Measurements from ENCODE around the gene LRCH4. TPM values are rescaled to one million over a fixed set of nuclear protein-coding genes. Genes with fewer than 3 reads are reported as not detected.

Gene LRCH4
- total and polyA plus RNA-seq, 2 of the 8 experiments (the other 6 are each of a cell fraction or from before 2014, with no cell fraction given) = 15.5 to 36.6 TPM

DNA sequence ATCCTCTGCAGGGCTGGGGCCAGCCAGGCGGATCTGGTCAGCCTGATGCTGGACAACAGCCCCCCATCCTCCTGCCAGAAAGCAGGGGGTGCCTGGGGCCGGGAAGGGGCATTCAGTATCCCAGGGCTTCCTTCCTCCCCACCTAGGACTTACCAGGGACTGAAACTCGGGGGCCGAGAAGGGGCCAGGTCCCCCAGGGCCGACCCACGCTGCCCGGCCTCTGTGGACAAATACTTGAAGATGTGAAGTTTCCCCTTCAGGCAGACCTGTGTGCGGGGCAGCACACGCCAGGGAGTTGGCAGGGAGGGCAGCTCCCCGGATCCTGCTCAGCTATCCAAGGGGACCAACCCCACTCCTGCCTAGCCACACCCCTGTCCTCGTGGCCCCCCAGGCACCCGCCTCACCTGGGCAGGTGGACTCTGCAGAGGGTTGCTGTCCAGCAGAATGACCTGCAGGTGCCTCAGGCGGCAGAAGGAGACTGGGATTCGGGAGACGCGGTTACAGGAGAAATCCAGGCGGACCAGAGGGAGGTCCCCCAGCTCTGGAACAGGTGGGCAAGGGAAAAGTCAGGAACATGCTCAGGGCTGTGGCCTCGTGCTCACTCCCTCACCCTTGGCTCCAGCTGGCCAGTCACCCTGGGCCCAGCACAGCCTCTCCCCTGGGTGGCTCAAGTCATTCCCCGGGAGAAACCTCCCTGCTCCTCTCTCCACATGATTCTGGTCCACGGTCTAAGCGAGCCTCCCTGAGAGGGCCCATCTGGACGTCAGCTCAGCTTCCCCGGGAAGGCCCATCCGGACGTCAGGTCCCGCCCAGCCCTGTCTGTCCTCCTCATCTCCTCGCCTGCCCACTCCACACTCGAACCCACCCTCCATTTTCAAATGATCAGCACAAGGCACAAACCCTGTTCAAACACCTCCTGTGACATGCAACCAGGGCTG is 7.4 kb downstream of the LRCH4 start:
- H3K79me1 ChIP-seq (ENCODE audit: low read depth, low read length) = peaks cover 7% of the 10 kb centered on the region
- peaks cover 7% of the 10 kb centered on the region for H3K23me2 ChIP-seq (ENCODE audit: low read depth, low read length)
- H3K27me3 ChIP-seq (replicated peaks in 1 of 4; ENCODE audit: control insufficient read depth in 3 of 4, extremely low read depth in 1 of 4, insufficient read depth in 3 of 4, low read length in 3 of 4) = peaks cover 0 to 2% (median 0%) of the 10 kb centered on the region in 4 experiments; a peak in 1 of 7 replicates
- H3K4me2 ChIP-seq (ENCODE audit: insufficient read depth in 1 of 2, low read depth in 2 of 2, low read length in 2 of 2) = no peak overlapping the region
- H2AK5ac ChIP-seq (ENCODE audit: low read depth, low read length) = no peak overlapping the region
- H3K36me3 ChIP-seq (ENCODE audit: control insufficient read depth in 2 of 4, insufficient read depth in 4 of 4, low read length in 3 of 4) = peaks cover 15 to 41% (median 37%) of the 10 kb centered on the region in 4 experiments
- no peak overlapping the region for H3K14ac ChIP-seq (ENCODE audit: insufficient read length)
- peaks cover 0 to 4% of the 10 kb centered on the region in 2 experiments; a peak in 1 of 4 replicates for H3K79me2 ChIP-seq (ENCODE audit: control insufficient read depth in 1 of 2, insufficient read depth in 2 of 2, low read length in 2 of 2)
- H3K27ac ChIP-seq (ENCODE audit: low read depth, low read length) = no peak overlapping the region
- no peak overlapping the region for H3K9ac ChIP-seq (replicated peaks in 1 of 4; ENCODE audit: extremely low read depth in 1 of 4, low read depth in 3 of 4, low read length in 3 of 4)
- H3K18ac ChIP-seq (ENCODE audit: extremely low read depth, low read length) = no peak overlapping the region
- TF ChIP-seq TEAD4 (IDR thresholded peaks at IDR 0.05; ENCODE audit: low read depth, low read length) (no peak), EGR1 (IDR thresholded peaks at IDR 0.05; ENCODE audit: borderline replicate concordance, low read depth, low read length) (no peak), TAF1 (IDR thresholded peaks at IDR 0.05; ENCODE audit: low read depth, low read length) (no peak), CTBP2 (IDR thresholded peaks at IDR 0.05; ENCODE audit: borderline replicate concordance, insufficient read depth, insufficient read length, low read length) (no peak), SRF (IDR thresholded peaks at IDR 0.05; ENCODE audit: low read depth, low read length) (no peak), BRCA1 (IDR thresholded peaks at IDR 0.05; ENCODE audit: low read depth, low read length) (no peak)
- FAIRE-seq (no peak), DNase-seq (ENCODE audit: low read depth in 1 of 2, low spot score in 2 of 2) (no peak)
- H3K23ac ChIP-seq (ENCODE audit: insufficient read length) = no peak overlapping the region
- no peak overlapping the region for H3K4ac ChIP-seq (replicated peaks; ENCODE audit: insufficient read length, low read depth, low read length)
- no peak overlapping the region for H3K56ac ChIP-seq (replicated peaks; ENCODE audit: insufficient read length, low read depth, low read length)
- H4K20me1 ChIP-seq (replicated peaks in 1 of 2; ENCODE audit: control insufficient read depth in 1 of 2, insufficient read depth in 2 of 2, low read length in 2 of 2) = peaks cover 2 to 19% of the 10 kb centered on the region in 2 experiments
- no peak overlapping the region for H4K91ac ChIP-seq (replicated peaks; ENCODE audit: insufficient read length, low read length)
- ChIA-PET POLR2A (ENCODE audit: partially characterized antibody) (interaction anchor here (0.6 to 1.2 kb wide), 4 partner anchors 11 to 581 kb away, joined by 3 read pairs; no protein-coding TSS in a partner anchor), CTCF (ENCODE audit: partially characterized antibody) (interaction anchor here (0.6 to 3.8 kb wide), 9 partner anchors 8 to 146 kb away, joined by 3 to 16 read pairs (median 5); partner anchors contain the start of genes FBXO24, LRCH4 and MOSPD3)
- no peak overlapping the region for H2BK120ac ChIP-seq (replicated peaks; ENCODE audit: low read depth, low read length)
- no peak overlapping the region for H4K5ac ChIP-seq (ENCODE audit: insufficient read length, low read depth, low read length)
- no peak overlapping the region for H2AFZ ChIP-seq (ENCODE audit: low read length)
- peaks cover 0 to 9% (median 3%) of the 10 kb centered on the region in 4 experiments; a peak in 6 of 7 replicates for H3K4me1 ChIP-seq (replicated peaks in 1 of 4; ENCODE audit: control insufficient read depth in 3 of 4, insufficient read depth in 4 of 4, low read length in 3 of 4)
- H4K8ac ChIP-seq (ENCODE audit: extremely low read depth, insufficient read depth, low read length) = no peak overlapping the region
- 92% methylated on average over 27 of the region's 28 CpGs; no CpG with 5 or more reads in 1 of the 2 experiments for WGBS, 2 experiments (ENCODE audit: extremely low coverage in 1 of 2, insufficient coverage in 1 of 2, insufficient read length in 1 of 2, insufficient replicate concordance in 2 of 2, low coverage in 1 of 2, low lambda C conversion rate in 2 of 2, missing lambda C conversion rate in 1 of 2)
- no peak overlapping the region for H2BK5ac ChIP-seq (ENCODE audit: low read depth, low read length)
- no peak overlapping the region for H2BK15ac ChIP-seq (ENCODE audit: low read length)
- H2BK12ac ChIP-seq (ENCODE audit: low read depth, low read length) = no peak overlapping the region
- H3K9me3 ChIP-seq (ENCODE audit: insufficient read depth in 2 of 2, low read depth in 1 of 2, low read length in 1 of 2) = no peaks in the 10 kb centered on the region
- H3K4me3 ChIP-seq (ENCODE audit: extremely low read depth in 1 of 4, insufficient read depth in 2 of 4, low read depth in 3 of 4, low read length in 4 of 4) = no peak overlapping the region
- H2BK20ac ChIP-seq (ENCODE audit: low read length) = no peak overlapping the region

Measured in H1 (cell line).